Loucy (cell line): ENCODE measurements around the gene FTCDNL1.

Source experiments
- H2AFZ ChIP-seq: fragments of 200-600 bp; sonication (generic); 2 replicates; pipeline ENCODE4 v1.6.0; 2016; ENCODE audit warnings: antibody characterized with exemption, mild to moderate bottlenecking, low read length, moderate library complexity
- H3F3A ChIP-seq: fragments of 200-600 bp; 2 replicates; pipeline ENCODE4 v1.6.0; 2016; ENCODE audit warnings: antibody characterized with exemption, low read depth, mild to moderate bottlenecking
- H3K27me3 ChIP-seq: fragments of 200-600 bp; sonication (generic); 2 replicates; pipeline ENCODE4 v1.6.1; 2014; ENCODE audit warnings: low read length, mild to moderate bottlenecking; ENCODE audit not compliant: insufficient read depth, poor library complexity, severe bottlenecking
- H3K36me3 ChIP-seq: fragments of 200-600 bp; sonication (generic); 2 replicates; pipeline ENCODE4 v1.6.1; 2016; ENCODE audit warnings: low read length; ENCODE audit not compliant: insufficient read depth
- H3K4me1 ChIP-seq: fragments of 200-600 bp; sonication (generic); 2 replicates; pipeline ENCODE4 v1.5.1; 2014; ENCODE audit warnings: low read length, mild to moderate bottlenecking; ENCODE audit not compliant: insufficient read depth, poor library complexity, severe bottlenecking
- H3K4me2 ChIP-seq: fragments of 200-600 bp; sonication (generic); 2 replicates; pipeline ENCODE4 v1.6.0; 2014; ENCODE audit warnings: antibody characterized with exemption, low read length, low read depth, mild to moderate bottlenecking; ENCODE audit not compliant: poor library complexity, severe bottlenecking
- H3K4me3 ChIP-seq: fragments of 200-600 bp; sonication (generic); 2 replicates; pipeline ENCODE4 v1.5.1; 2014; ENCODE audit warnings: low read length, mild to moderate bottlenecking, mixed read lengths; ENCODE audit not compliant: poor library complexity, severe bottlenecking
- H3K79me2 ChIP-seq: fragments of 200-600 bp; sonication (generic); 2 replicates; pipeline ENCODE4 v1.6.1; 2014; ENCODE audit warnings: low read length; ENCODE audit not compliant: insufficient read depth
- H3K9ac ChIP-seq: fragments of 200-600 bp; sonication (generic); 2 replicates; pipeline ENCODE4 v1.6.0; 2014; ENCODE audit warnings: mild to moderate bottlenecking, low read depth, low read length, moderate library complexity; ENCODE audit not compliant: poor library complexity, severe bottlenecking
- H3K9me2 ChIP-seq: fragments of 200-600 bp; sonication (generic); replicated peaks from 2 replicates; pipeline ENCODE4 v1.6.1; 2016; ENCODE audit warnings: low read depth, low read length, mixed read lengths
- H3K9me3 ChIP-seq: fragments of 200-600 bp; sonication (generic); 2 replicates; pipeline ENCODE4 v1.6.1; 2014; ENCODE audit warnings: mild to moderate bottlenecking, antibody characterized with exemption, low read length, low read depth; ENCODE audit not compliant: insufficient read depth
- H4K20me1 ChIP-seq: fragments of 200-600 bp; sonication (generic); 2 replicates; pipeline ENCODE4 v1.6.0; 2014; ENCODE audit warnings: antibody characterized with exemption, low read length, mild to moderate bottlenecking; ENCODE audit not compliant: insufficient read depth, poor library complexity, severe bottlenecking
- EZH2phosphoT487 ChIP-seq: fragments of 200-600 bp; IDR thresholded peaks from 2 replicates; pipeline ENCODE4 v1.6.1; 2018; ENCODE audit warnings: antibody characterized with exemption, mild to moderate bottlenecking, moderate library complexity, borderline replicate concordance
- TF ChIP-seq, protein P1 (sequence below): fragments of 200-600 bp; sonication (generic); conservative IDR thresholded peaks from 2 replicates; pipeline ENCODE4 v1.5.1; 2014; ENCODE audit warnings: mild to moderate bottlenecking, antibody characterized with exemption, low read length

Gene FTCDNL1

DNA sequence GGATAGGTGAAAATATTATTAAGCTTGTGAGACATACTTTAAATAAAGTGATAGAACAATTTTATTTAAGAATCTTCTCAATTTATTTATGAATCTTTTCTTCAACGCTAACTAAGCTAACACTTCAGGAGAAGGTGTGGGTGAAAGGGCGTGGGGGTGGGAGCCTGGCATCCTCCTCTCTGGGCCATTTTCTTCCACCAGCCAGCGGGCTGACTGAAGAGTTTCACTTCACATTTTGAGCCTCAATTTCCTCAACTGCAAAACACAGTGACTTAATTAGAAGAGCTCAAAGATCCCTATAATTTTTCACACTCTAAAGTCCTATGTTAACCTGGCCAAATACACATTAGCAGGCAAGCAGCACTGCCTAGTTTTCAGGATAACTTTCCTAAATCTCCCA is 94.8 kb downstream of the FTCDNL1 start:
- H3K4me2 ChIP-seq: no peak overlapping the region
- H4K20me1 ChIP-seq: no peaks in the 10 kb centered on the region
- H3K9me3 ChIP-seq: no peaks in the 10 kb centered on the region

DNA sequence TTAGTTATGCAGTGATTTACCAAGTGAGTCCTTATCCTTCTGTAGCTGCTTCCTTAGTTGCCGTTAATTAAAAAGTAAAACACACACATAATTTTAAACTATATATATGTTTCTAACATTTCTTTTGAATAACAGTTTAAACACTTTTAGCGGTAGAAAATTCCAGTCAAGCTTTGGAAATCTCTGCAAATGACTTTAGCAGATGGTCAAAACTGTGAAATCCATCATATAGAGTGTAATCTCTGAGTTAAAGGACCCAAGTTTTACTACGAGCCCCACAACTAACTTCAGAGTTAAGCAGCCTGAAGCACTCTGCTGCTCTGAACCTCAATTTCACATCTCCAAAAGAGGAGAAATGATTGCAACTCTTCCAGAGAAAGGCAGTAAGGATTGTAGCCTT is 96.2 kb downstream of the FTCDNL1 start:
- no peak for TF ChIP-seq EZH2phosphoT487
- TF ChIP-seq, protein P1, sequence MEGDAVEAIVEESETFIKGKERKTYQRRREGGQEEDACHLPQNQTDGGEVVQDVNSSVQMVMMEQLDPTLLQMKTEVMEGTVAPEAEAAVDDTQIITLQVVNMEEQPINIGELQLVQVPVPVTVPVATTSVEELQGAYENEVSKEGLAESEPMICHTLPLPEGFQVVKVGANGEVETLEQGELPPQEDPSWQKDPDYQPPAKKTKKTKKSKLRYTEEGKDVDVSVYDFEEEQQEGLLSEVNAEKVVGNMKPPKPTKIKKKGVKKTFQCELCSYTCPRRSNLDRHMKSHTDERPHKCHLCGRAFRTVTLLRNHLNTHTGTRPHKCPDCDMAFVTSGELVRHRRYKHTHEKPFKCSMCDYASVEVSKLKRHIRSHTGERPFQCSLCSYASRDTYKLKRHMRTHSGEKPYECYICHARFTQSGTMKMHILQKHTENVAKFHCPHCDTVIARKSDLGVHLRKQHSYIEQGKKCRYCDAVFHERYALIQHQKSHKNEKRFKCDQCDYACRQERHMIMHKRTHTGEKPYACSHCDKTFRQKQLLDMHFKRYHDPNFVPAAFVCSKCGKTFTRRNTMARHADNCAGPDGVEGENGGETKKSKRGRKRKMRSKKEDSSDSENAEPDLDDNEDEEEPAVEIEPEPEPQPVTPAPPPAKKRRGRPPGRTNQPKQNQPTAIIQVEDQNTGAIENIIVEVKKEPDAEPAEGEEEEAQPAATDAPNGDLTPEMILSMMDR: no peak
- Histone ChIP-seq H3K79me2 (no peaks in the 10 kb centered on the region), H2AFZ (no peak overlapping the region), H3K27me3 (no peaks in the 10 kb centered on the region), H3K4me2 (no peak overlapping the region), H3K36me3 (no peaks in the 10 kb centered on the region), H3K4me1 (no peaks in the 10 kb centered on the region), H3K9me3 (no peaks in the 10 kb centered on the region), H3K9me2 (no peaks in the 10 kb centered on the region), H3F3A (no peaks in the 10 kb centered on the region), H3K4me3 (no peak overlapping the region), H3K9ac (no peak overlapping the region), H4K20me1 (no peaks in the 10 kb centered on the region)

More for the DNA sequence above, 94.8 kb downstream of the FTCDNL1 start:
- Histone ChIP-seq H3K79me2 (no peaks in the 10 kb centered on the region), H3K9me2 (no peaks in the 10 kb centered on the region), H2AFZ (no peak overlapping the region), H3K9ac (no peak overlapping the region), H3K4me3 (no peak overlapping the region), H3K27me3 (no peaks in the 10 kb centered on the region), H3K36me3 (no peaks in the 10 kb centered on the region), H3K4me1 (no peaks in the 10 kb centered on the region), H3F3A (no peaks in the 10 kb centered on the region)
- no peak for TF ChIP-seq EZH2phosphoT487
- TF ChIP-seq, protein P1: no peak

DNA sequence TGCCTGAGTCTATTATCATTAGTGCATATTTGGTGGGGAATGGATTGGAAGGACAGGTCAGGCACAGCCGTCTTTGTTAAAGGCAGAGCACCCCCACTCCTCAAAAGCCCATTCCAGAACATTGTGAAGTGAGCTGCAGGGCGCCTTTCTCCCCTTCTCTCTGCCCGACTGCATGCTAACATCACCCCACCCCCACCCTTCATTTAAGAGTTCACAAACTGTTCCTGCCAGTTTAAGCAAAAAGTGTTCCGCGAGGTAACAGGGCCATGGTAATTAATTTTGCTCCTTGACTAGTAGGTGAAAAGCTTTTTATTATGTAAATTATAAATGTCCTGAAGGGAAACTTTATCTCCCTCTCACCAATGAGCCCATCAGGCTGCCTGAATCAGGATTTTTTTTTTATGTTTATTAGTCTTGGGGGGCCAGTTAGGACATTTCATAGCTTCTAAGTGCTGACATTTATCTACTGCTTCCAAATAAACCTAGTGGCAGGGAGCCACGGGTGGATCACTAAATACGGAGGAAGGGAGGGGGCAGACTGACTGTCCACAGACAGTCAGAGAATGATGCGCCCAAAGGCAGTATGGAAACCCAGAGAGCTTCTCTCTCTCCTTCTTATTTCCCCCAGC is 99.4 kb downstream of the FTCDNL1 start:
- Histone ChIP-seq H3K9me2 (no peaks in the 10 kb centered on the region), H3K4me3 (no peak overlapping the region), H3K36me3 (no peaks in the 10 kb centered on the region), H3K79me2 (no peaks in the 10 kb centered on the region), H3K27me3 (no peaks in the 10 kb centered on the region), H3K4me1 (no peaks in the 10 kb centered on the region), H3K9me3 (no peaks in the 10 kb centered on the region), H4K20me1 (no peaks in the 10 kb centered on the region), H2AFZ (no peak overlapping the region), H3K4me2 (no peak overlapping the region), H3K9ac (no peak overlapping the region), H3F3A (no peaks in the 10 kb centered on the region)
- TF ChIP-seq, protein P1: no peak
- no peak for TF ChIP-seq EZH2phosphoT487
